Inferior parietal cortex (tissue), 1 donor: Measurements from ENCODE around the gene ST3GAL2.
"Not testable (repeated sequence)": the region's sequence is repeated elsewhere in the genome, so short reads cannot be mapped to it uniquely, and the experiment has no call there.

ENCODE experiments used
- DNase-seq: peaks from one replicate; pipeline ENCODE4 v3.0.0-alpha.2; 2016; ENCODE audit errors: extremely low spot score

The ST3GAL2 gene

GRCh38 chr16:70386289-70386986 lies 52.5 kb downstream of the ST3GAL2 start:
- DNase-seq, result not testable (repeated sequence)

GRCh38 chr16:70383421-70383960 lies 55.4 kb downstream of the ST3GAL2 start:
- DNase-seq, result no peak

- no peak for DNase-seq
Measured at GRCh38 chr16:70381604-70382342, 57.1 kb downstream of the ST3GAL2 start.

DNA sequence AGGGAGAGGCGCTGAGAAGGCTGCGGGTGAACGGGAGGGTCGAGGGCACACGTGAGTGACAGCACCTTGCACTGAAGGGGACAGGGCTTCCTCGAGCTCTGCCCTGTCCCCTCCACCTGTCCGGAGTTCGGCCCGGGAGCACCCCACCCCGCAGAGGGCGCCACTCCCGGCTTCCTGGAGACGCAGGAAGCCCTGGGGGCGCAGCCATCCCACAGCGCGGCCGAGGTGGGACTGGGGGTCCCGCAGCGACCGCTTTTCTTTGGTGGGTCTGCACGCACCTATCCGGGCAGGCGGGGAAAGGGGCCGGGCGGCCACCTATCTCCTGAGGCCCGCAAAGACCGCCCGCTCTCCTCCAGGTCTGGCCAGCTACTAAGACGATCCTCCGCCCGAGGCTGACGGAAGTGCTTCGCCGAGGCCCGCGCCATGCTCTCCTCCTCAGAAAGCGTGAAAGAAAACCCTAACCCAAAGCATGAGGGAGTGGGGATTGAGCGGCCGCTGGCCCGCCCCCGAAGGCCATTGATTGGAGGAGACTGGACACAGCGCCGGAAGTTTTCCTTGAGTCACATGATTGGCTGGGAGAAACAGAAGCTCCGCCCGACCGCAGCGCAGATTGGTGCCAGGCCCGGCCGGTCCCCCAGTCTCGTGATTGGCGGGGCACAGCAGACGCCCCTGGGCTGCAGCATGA lies 57.8 kb downstream of the ST3GAL2 start:
- DNase-seq, result peak; percentile 95

DNA sequence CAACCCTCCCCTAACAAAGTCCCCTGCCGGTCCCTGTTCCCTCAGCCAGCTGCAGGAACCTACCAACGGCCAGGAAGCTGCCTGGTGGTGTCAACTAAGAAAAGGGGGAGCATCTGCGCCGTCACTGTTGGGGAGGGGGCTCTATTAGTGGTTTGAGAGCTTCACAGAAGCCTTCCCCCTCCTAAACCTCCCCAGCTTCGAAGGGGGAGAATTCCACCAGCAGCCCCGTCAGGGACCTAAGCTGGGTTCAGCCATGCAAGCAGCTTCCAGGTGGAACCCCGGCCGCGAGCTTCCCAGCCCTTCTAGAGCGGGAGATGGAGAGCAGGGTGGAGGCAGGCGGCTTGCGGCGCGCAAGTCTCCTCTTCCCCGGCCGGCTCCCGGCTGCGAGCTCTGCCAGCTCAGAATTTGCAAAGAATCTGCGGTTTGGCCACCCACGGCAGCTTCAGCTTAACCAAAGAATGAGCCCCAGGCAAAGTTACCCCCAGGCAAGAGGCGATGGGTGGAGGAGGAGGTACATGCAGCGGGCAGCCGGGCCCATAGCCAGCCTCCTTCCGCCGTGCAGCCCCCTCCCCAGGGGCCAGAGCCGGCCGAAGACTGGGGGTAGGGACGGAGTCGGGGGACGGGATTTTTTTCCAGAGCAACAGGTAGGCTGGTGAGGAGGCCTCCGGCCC lies 58.5 kb downstream of the ST3GAL2 start:
- no peak for DNase-seq

GRCh38 chr16:70378869-70379493 lies 59.9 kb downstream of the ST3GAL2 start:
- no peak for DNase-seq

DNA sequence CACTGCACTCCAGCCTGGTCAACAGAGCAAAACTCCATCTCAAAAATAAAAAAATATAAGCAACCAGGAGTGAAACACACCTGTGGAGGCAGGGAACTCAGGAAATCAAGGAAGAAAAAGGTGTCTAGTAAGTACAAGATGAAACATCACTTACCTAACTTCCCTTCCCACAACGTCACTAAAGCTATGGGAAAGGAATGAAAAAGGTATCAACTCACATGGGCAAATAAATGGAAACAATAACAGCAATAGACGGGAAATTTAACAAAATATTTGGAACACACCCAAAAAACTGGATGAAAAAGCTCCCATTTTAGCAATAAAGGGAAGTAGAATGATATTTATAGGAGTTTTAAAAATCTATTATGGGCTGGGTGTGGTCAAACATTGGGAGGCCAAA lies 61.1 kb downstream of the ST3GAL2 start:
- DNase-seq, result no peak

- DNase-seq, result peak; percentile 30
Measured at GRCh38 chr16:70375636-70376611, 63.0 kb downstream of the ST3GAL2 start.

- DNase-seq, result no peak
Measured at GRCh38 chr16:70374213-70374612, 64.7 kb downstream of the ST3GAL2 start.

- no peak for DNase-seq
Measured at GRCh38 chr16:70372921-70373728, 65.8 kb downstream of the ST3GAL2 start.

- DNase-seq, result no peak
Measured at GRCh38 chr16:70370924-70371323, 68.0 kb downstream of the ST3GAL2 start.

DNA sequence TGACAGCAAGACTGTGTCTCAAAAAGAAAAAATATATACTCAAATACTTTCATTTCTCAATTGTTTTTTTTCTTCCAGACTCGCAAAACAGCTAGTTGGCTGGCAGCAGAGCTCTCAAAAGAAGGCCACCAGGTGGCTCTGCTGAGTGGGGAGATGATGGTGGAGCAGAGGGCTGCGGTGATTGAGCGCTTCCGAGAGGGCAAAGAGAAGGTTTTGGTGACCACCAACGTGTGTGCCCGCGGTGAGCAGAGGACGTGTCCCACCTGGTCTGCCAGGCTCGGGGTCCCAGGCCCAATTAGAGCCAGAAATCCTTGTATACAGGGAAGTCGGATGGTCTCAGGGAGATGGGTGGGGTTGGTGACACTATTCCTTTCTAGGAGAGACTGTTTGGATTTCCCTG lies 68.8 kb downstream of the ST3GAL2 start:
- peak; percentile 39 for DNase-seq

DNA sequence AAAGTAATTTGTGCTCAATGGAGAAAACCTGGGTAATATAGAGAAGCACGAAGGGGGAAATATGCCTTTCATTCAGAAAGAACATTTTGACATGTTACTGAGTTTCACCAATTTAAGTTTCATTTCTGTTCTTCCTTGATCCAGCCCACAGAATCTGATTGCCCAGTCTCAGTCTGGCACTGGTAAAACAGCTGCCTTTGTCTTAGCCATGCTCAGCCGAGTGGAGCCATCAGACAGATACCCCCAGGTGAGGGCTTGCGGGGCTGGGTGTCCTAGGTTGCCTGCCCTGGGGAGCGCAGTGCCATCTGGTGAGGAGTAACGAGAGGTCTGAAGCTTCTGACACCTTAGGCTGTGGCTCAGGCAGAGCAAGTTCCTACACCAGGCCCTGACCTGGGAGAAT lies 74.5 kb downstream of the ST3GAL2 start:
- no peak for DNase-seq

DNA sequence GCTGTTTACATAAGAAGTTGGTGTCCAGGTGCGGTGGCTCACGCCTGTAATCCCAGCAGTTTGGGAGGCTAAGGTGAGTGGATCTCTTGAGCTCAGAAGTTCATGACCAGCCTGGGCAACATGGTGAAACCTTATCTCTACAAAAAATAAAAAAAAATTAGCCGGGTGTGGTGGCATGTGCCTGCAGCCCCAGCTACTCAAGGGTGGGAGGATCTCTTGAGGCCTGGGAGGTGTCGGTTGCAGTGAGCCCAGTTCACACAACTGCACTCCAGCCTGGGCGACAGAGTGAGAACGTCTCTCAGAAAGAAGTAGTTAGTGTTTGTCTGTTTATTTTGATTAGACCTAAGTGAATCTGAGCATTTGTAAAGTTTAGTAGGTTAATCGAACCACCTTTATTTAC lies 79.3 kb downstream of the ST3GAL2 start:
- DNase-seq, result no peak

DNA sequence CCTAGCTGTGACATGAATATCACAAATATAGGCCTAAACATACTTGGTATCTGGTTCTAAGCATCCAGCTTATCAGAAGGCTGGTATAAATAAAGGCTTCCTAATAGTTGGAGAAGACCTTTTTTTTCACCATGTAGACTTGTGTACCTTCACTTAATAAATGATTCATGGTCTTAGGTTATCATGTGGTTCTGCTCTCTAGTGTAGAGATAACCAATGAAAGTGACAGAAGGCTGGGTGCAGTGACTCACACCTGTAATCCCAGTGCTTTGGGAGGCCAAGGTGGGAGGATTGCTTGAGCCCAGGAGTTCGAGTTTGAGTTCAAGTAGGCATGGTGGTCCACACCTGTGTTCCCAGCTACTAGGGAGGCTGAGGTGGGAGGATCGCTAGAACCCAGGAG lies 89.1 kb downstream of the ST3GAL2 start:
- DNase-seq, result no peak

GRCh38 chr16:70348991-70349390 lies 89.9 kb downstream of the ST3GAL2 start:
- DNase-seq, result no peak

GRCh38 chr16:70345840-70346239 lies 93.1 kb downstream of the ST3GAL2 start:
- no peak for DNase-seq

DNA sequence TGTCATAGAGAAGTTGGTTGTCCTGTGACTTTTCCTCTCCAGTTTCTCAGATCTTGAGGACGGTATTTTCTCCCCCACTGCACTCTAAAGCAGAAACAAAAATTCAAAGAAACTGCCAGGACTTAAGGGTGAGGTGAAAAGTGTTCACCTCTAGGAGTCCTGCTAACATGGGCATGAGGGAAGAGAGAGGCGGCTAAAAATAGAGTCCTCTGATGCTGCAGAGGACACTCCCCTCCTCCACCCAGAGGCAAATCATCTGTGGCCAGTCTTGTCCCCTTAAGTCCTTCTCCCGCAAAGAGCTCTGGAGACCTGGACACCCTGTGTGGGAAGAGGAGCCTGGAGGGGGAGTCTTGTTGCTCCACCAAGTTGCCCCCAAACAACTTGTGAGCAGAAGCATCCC lies 96.9 kb downstream of the ST3GAL2 start:
- no peak for DNase-seq

GRCh38 chr16:70341600-70341999 lies 97.3 kb downstream of the ST3GAL2 start:
- no peak for DNase-seq
